Mesenchymal stem cell (in vitro differentiated cells and primary cell): Measurements from ENCODE around the gene EHF.
"Not testable (repeated sequence)": the region's sequence is repeated elsewhere in the genome, so short reads cannot be mapped to it uniquely, and the experiment has no call there.

ENCODE experiments used
- DNase-seq: peaks from one replicate; pipeline ENCODE4 v3.0.0-alpha.2; 2013
- H2AFZ ChIP-seq: one replicate; pipeline ENCODE4 v1.6.1; 2013; ENCODE audit warnings: low read depth, mild to moderate bottlenecking, control low read depth, inconsistent platforms, low read length, moderate library complexity
- H2AK5ac ChIP-seq: 2 replicates; pipeline ENCODE4 v1.6.1; 2013; ENCODE audit warnings: low read length, moderate library complexity, mild to moderate bottlenecking, inconsistent platforms; ENCODE audit not compliant: severe bottlenecking
- H2BK120ac ChIP-seq: one replicate; pipeline ENCODE4 v1.6.1; 2013; ENCODE audit warnings: low read depth, mild to moderate bottlenecking, inconsistent platforms, low read length, moderate library complexity
- H2BK12ac ChIP-seq, 2 experiments: one replicate each; pipeline ENCODE4 v1.6.1; 2013; ENCODE audit warnings: inconsistent platforms in 2 of 2, low read length in 2 of 2, mild to moderate bottlenecking in 2 of 2, moderate library complexity in 2 of 2, control low read depth in 1 of 2
- H2BK15ac ChIP-seq: one replicate; pipeline ENCODE4 v1.6.1; 2013; ENCODE audit warnings: mild to moderate bottlenecking, low read depth, inconsistent platforms; ENCODE audit not compliant: poor library complexity, severe bottlenecking
- H2BK5ac ChIP-seq: 2 replicates; pipeline ENCODE4 v1.6.1; 2013; ENCODE audit warnings: low read depth, mild to moderate bottlenecking, low read length, control low read depth, inconsistent platforms; ENCODE audit not compliant: poor library complexity, severe bottlenecking
- H3K14ac ChIP-seq, 2 experiments: one replicate each; pipeline ENCODE4 v1.6.1; 2013; ENCODE audit warnings: inconsistent platforms in 2 of 2, low read length in 2 of 2, control low read depth in 1 of 2, mild to moderate bottlenecking in 1 of 2, moderate library complexity in 1 of 2
- H3K18ac ChIP-seq, 2 experiments: one replicate each; pipeline ENCODE4 v1.6.1; 2013; ENCODE audit warnings: inconsistent platforms in 2 of 2, low read length in 2 of 2, control low read depth in 1 of 2, low read depth in 1 of 2, mild to moderate bottlenecking in 1 of 2
- H3K23ac ChIP-seq, 2 experiments: one replicate each; pipeline ENCODE4 v1.6.1; 2013; ENCODE audit warnings: inconsistent platforms in 2 of 2, low read length in 2 of 2, mild to moderate bottlenecking in 2 of 2, moderate library complexity in 2 of 2, control low read depth in 1 of 2
- H3K27ac ChIP-seq: 2 replicates; pipeline ENCODE4 v1.5.1; 2013; ENCODE audit warnings: mild to moderate bottlenecking, moderate library complexity, low read length, control low read depth, inconsistent platforms; ENCODE audit not compliant: poor library complexity, severe bottlenecking
- H3K27me3 ChIP-seq, 2 experiments: 2 replicates each; pipeline versions ENCODE4 v1.6.1 to v1.7.0; 2013; ENCODE audit warnings: low read length in 2 of 2, mild to moderate bottlenecking in 2 of 2, moderate library complexity in 2 of 2, control low read depth in 1 of 2, inconsistent platforms in 1 of 2; ENCODE audit not compliant: control insufficient read depth in 1 of 2, insufficient read depth in 1 of 2
- H3K36me3 ChIP-seq, 2 experiments: 2 replicates each; pipeline versions ENCODE4 v1.6.1 to v1.7.0; 2013; ENCODE audit warnings: low read length in 2 of 2, control low read depth in 1 of 2, inconsistent platforms in 1 of 2, low read depth in 1 of 2, mild to moderate bottlenecking in 1 of 2; ENCODE audit not compliant: insufficient read depth in 2 of 2, control insufficient read depth in 1 of 2
- H3K4ac ChIP-seq, 2 experiments: one replicate each; pipeline ENCODE4 v1.6.1; 2013; ENCODE audit warnings: inconsistent platforms in 2 of 2, low read length in 2 of 2, mild to moderate bottlenecking in 2 of 2, moderate library complexity in 2 of 2, control low read depth in 1 of 2, low read depth in 1 of 2
- H3K4me1 ChIP-seq: 2 replicates; pipeline ENCODE4 v1.6.1; 2013; ENCODE audit warnings: low read depth, low read length, control low read depth; ENCODE audit not compliant: control insufficient read depth, insufficient read depth
- H3K4me2 ChIP-seq: 2 replicates; pipeline ENCODE4 v1.6.1; 2013; ENCODE audit warnings: low read length, mild to moderate bottlenecking, inconsistent platforms; ENCODE audit not compliant: poor library complexity, severe bottlenecking
- H3K4me3 ChIP-seq, 2 experiments: 2 replicates each; pipeline versions ENCODE4 v1.5.1 to v1.7.0; 2013; ENCODE audit warnings: low read length in 2 of 2, mild to moderate bottlenecking in 2 of 2, control low read depth in 1 of 2, low read depth in 1 of 2; ENCODE audit not compliant: insufficient read depth in 1 of 2
- H3K79me1 ChIP-seq: replicated peaks from 2 replicates; pipeline ENCODE4 v1.6.1; 2013; ENCODE audit warnings: mild to moderate bottlenecking, control low read depth, low read length, inconsistent platforms; ENCODE audit not compliant: poor library complexity, severe bottlenecking
- H3K9ac ChIP-seq: 2 replicates; pipeline ENCODE4 v1.7.0; 2013; ENCODE audit warnings: mild to moderate bottlenecking, low read length, moderate library complexity
- H3K9me3 ChIP-seq: 2 replicates; pipeline ENCODE4 v1.7.0; 2013; ENCODE audit warnings: mild to moderate bottlenecking, low read length; ENCODE audit not compliant: control insufficient read depth
- H4K8ac ChIP-seq: one replicate; pipeline ENCODE4 v1.6.1; 2013; ENCODE audit warnings: inconsistent platforms, mild to moderate bottlenecking, low read length, moderate library complexity
- H4K91ac ChIP-seq: one replicate; pipeline ENCODE4 v1.6.1; 2013; ENCODE audit warnings: mild to moderate bottlenecking, low read length, inconsistent platforms
- WGBS: methylation state at CpG from one replicate; pipeline ENCODE4 v1.1.7; 2013; ENCODE audit warnings: mixed read lengths; 5-methylcytosine and 5-hydroxymethylcytosine counted together

EHF gene

GRCh38 chr11:34683396-34683795 is 62.5 kb downstream of the EHF start:
- H4K91ac ChIP-seq, result no peak overlapping the region
- no peak overlapping the region for H2BK120ac ChIP-seq
- no peaks in the 10 kb centered on the region for H3K79me1 ChIP-seq
- H3K27me3 ChIP-seq, result no peaks in the 10 kb centered on the region
- H2BK12ac ChIP-seq, result no peak overlapping the region
- peaks cover 6% of the 10 kb centered on the region for H3K4me1 ChIP-seq
- no peak overlapping the region for H3K9ac ChIP-seq
- H3K27ac ChIP-seq, result no peak overlapping the region
- H3K14ac ChIP-seq, result no peak overlapping the region
- H3K18ac ChIP-seq, result no peak overlapping the region
- no peaks in the 10 kb centered on the region for H3K9me3 ChIP-seq
- DNase-seq, result no peak
- no peak overlapping the region for H2BK5ac ChIP-seq
- H3K4me2 ChIP-seq, result no peak overlapping the region
- no peaks in the 10 kb centered on the region for H3K36me3 ChIP-seq
- H3K23ac ChIP-seq, result no peak overlapping the region
- H3K4me3 ChIP-seq, result no peak overlapping the region
- no CpG with 5 or more reads among the region's 1 CpG for WGBS
- H3K4ac ChIP-seq, result no peak overlapping the region
- H4K8ac ChIP-seq, result no peak overlapping the region
- H2AK5ac ChIP-seq, result no peak overlapping the region
- H2BK15ac ChIP-seq, result no peak overlapping the region
- H2AFZ ChIP-seq, result no peak overlapping the region

- 100% methylated on average over 2 of the region's 2 CpGs for WGBS
- no peaks in the 10 kb centered on the region for H3K9me3 ChIP-seq
- no peak overlapping the region for H3K23ac ChIP-seq
- H3K27me3 ChIP-seq, result no peaks in the 10 kb centered on the region
- no peak overlapping the region for H3K27ac ChIP-seq
- no peak overlapping the region for H2BK15ac ChIP-seq
- H3K79me1 ChIP-seq, result no peaks in the 10 kb centered on the region
- no peak overlapping the region for H3K18ac ChIP-seq
- no peak overlapping the region for H4K91ac ChIP-seq
- no peak overlapping the region for H2AK5ac ChIP-seq
- no peak overlapping the region for H3K4me3 ChIP-seq
- H2BK120ac ChIP-seq, result no peak overlapping the region
- DNase-seq, result no peak
- no peak overlapping the region for H2BK5ac ChIP-seq
- H3K4ac ChIP-seq, result no peak overlapping the region
- H2AFZ ChIP-seq, result no peak overlapping the region
- H3K36me3 ChIP-seq, result no peaks in the 10 kb centered on the region
- no peak overlapping the region for H2BK12ac ChIP-seq
- H3K14ac ChIP-seq, result no peak overlapping the region
- no peak overlapping the region for H4K8ac ChIP-seq
- no peak overlapping the region for H3K9ac ChIP-seq
- no peak overlapping the region for H3K4me2 ChIP-seq
- peaks cover 4% of the 10 kb centered on the region for H3K4me1 ChIP-seq
Observed at GRCh38 chr11:34685864-34686263, 65.0 kb downstream of the EHF start.

GRCh38 chr11:34692299-34692698 is 71.4 kb downstream of the EHF start:
- H3K36me3 ChIP-seq, H3K4me3 ChIP-seq, H3K27me3 ChIP-seq, H3K4me2 ChIP-seq, H3K9me3 ChIP-seq, H2BK120ac ChIP-seq, H3K4me1 ChIP-seq, H3K27ac ChIP-seq, H4K8ac ChIP-seq, H2AFZ ChIP-seq, H3K14ac ChIP-seq, DNase-seq, H4K91ac ChIP-seq, H2BK5ac ChIP-seq, H2AK5ac ChIP-seq, H2BK12ac ChIP-seq, H3K23ac ChIP-seq, H3K4ac ChIP-seq, H3K79me1 ChIP-seq, H2BK15ac ChIP-seq, H3K9ac ChIP-seq, H3K18ac ChIP-seq: not testable (repeated sequence)
- 13% methylated on average over 25 of the region's 26 CpGs for WGBS

- Histone ChIP-seq H3K23ac (no peak overlapping the region), H2BK120ac (no peak overlapping the region), H2AFZ (no peak overlapping the region), H3K4me3 (no peak overlapping the region), H4K91ac (no peak overlapping the region), H3K79me1 (peaks cover 1% of the 10 kb centered on the region), H3K36me3 (peaks cover 0 to 5% of the 10 kb centered on the region in 2 experiments), H3K18ac (no peak overlapping the region), H2AK5ac (no peak overlapping the region), H3K4me2 (no peak overlapping the region), H3K4me1 (no peaks in the 10 kb centered on the region), H3K4ac (no peak overlapping the region), H3K14ac (no peak overlapping the region), H3K27me3 (no peaks in the 10 kb centered on the region), H2BK15ac (no peak overlapping the region), H3K27ac (no peak overlapping the region), H2BK12ac (no peak overlapping the region), H3K9ac (no peak overlapping the region), H4K8ac (no peak overlapping the region), H3K9me3 (peaks cover 6% of the 10 kb centered on the region), H2BK5ac (no peak overlapping the region)
- DNase-seq, result no peak
Observed at GRCh38 chr11:34696862-34697261, 76.0 kb downstream of the EHF start.
